ENCODE data around the gene SEMA4B. TPM values are rescaled to one million over a fixed set of nuclear protein-coding genes. Genes with fewer than 3 reads are reported as not detected.

SEMA4B gene
- total and polyA plus RNA-seq, 9 of the 15 experiments (the other 6 are each of a cell fraction or from before 2014, with no cell fraction given): 1.3 to 33.6 (median 11.0) TPM

- no peak for FAIRE-seq
- Histone ChIP-seq H3K27me3 (ENCODE audit: control insufficient read depth in 2 of 2, insufficient read depth in 2 of 2, low read length in 2 of 2) (no peaks in the 10 kb centered on the region), H3K4me3 (no peak overlapping the region), H3K9me1 (ENCODE audit: control insufficient read depth, insufficient read depth, low read length) (no peaks in the 10 kb centered on the region), H2AFZ (ENCODE audit: low read depth, low read length) (peak overlapping the region; percentile 53; the same call in 1 of the 2 replicates), H3K4me2 (ENCODE audit: insufficient read depth, low read length) (no peak overlapping the region), H3K27ac (ENCODE audit: extremely low read depth, low read depth, low read length) (no peak overlapping the region), H4K20me1 (replicated peaks; ENCODE audit: control insufficient read depth, insufficient read depth, low read length) (no peaks in the 10 kb centered on the region), H3K79me2 (ENCODE audit: control insufficient read depth, insufficient read depth, low read length) (no peaks in the 10 kb centered on the region), H3K9ac (ENCODE audit: insufficient read depth in 1 of 2, low read depth in 2 of 2, low read length in 2 of 2) (no peak overlapping the region), H3K36me3 (ENCODE audit: control insufficient read depth, insufficient read depth, low read length) (no peaks in the 10 kb centered on the region), H3K9me3 (replicated peaks; ENCODE audit: control insufficient read depth, insufficient read depth, low read depth, low read length) (no peaks in the 10 kb centered on the region), H3K4me1 (replicated peaks in 1 of 2; ENCODE audit: control insufficient read depth in 2 of 2, insufficient read depth in 2 of 2, low read length in 2 of 2) (peaks cover 19 to 38% of the 10 kb centered on the region in 2 experiments)
- ATAC-seq: no peak
- ChIA-PET POLR2A (interaction anchor here (0.6 kb wide), 2 partner anchors 78 to 458 kb away, joined by 3 read pairs; no protein-coding TSS in a partner anchor), CTCF (ENCODE audit: low intra/inter-chr PET ratio) (no interaction called here)
- WGBS (ENCODE audit: insufficient coverage, low coverage, missing lambda C conversion rate): 77% methylated on average over 2 of the region's 2 CpGs
- BruUV-seq (replicated peaks): no TSS peak
- intact Hi-C loops (cut with micrococcal nuclease): no loop called here
- DNase-seq (ENCODE audit: extremely low read depth in 1 of 4, low spot score in 3 of 4): no peak
- in situ Hi-C loops (cut with MboI): no loop called here
- no peak for TF ChIP-seq BRCA1 (IDR thresholded peaks at IDR 0.05)
- TF ChIP-seq BRCA1 (CRISPR knock-in tag; IDR thresholded peaks at IDR 0.05): no peak
- TF ChIP-seq SMARCA5 (IDR thresholded peaks at IDR 0.05): no peak
- TF ChIP-seq, protein P1, sequence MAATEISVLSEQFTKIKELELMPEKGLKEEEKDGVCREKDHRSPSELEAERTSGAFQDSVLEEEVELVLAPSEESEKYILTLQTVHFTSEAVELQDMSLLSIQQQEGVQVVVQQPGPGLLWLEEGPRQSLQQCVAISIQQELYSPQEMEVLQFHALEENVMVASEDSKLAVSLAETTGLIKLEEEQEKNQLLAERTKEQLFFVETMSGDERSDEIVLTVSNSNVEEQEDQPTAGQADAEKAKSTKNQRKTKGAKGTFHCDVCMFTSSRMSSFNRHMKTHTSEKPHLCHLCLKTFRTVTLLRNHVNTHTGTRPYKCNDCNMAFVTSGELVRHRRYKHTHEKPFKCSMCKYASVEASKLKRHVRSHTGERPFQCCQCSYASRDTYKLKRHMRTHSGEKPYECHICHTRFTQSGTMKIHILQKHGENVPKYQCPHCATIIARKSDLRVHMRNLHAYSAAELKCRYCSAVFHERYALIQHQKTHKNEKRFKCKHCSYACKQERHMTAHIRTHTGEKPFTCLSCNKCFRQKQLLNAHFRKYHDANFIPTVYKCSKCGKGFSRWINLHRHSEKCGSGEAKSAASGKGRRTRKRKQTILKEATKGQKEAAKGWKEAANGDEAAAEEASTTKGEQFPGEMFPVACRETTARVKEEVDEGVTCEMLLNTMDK (IDR thresholded peaks at IDR 0.05; ENCODE audit: borderline replicate concordance, insufficient read depth, low read depth, low read length, poor library complexity, severe bottlenecking): no peak
- TF ChIP-seq ESRRA (IDR thresholded peaks at IDR 0.05; ENCODE audit: borderline replicate concordance, low read depth): no peak
- TF ChIP-seq, protein P2, sequence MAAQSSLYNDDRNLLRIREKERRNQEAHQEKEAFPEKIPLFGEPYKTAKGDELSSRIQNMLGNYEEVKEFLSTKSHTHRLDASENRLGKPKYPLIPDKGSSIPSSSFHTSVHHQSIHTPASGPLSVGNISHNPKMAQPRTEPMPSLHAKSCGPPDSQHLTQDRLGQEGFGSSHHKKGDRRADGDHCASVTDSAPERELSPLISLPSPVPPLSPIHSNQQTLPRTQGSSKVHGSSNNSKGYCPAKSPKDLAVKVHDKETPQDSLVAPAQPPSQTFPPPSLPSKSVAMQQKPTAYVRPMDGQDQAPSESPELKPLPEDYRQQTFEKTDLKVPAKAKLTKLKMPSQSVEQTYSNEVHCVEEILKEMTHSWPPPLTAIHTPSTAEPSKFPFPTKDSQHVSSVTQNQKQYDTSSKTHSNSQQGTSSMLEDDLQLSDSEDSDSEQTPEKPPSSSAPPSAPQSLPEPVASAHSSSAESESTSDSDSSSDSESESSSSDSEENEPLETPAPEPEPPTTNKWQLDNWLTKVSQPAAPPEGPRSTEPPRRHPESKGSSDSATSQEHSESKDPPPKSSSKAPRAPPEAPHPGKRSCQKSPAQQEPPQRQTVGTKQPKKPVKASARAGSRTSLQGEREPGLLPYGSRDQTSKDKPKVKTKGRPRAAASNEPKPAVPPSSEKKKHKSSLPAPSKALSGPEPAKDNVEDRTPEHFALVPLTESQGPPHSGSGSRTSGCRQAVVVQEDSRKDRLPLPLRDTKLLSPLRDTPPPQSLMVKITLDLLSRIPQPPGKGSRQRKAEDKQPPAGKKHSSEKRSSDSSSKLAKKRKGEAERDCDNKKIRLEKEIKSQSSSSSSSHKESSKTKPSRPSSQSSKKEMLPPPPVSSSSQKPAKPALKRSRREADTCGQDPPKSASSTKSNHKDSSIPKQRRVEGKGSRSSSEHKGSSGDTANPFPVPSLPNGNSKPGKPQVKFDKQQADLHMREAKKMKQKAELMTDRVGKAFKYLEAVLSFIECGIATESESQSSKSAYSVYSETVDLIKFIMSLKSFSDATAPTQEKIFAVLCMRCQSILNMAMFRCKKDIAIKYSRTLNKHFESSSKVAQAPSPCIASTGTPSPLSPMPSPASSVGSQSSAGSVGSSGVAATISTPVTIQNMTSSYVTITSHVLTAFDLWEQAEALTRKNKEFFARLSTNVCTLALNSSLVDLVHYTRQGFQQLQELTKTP (IDR thresholded peaks at IDR 0.05; ENCODE audit: low read depth in 1 of 2, partially characterized antibody in 2 of 2): no peak
- no peak for TF ChIP-seq PYGO2 (tag; IDR thresholded peaks at IDR 0.05)
- no peak for TF ChIP-seq ETV5 (CRISPR knock-in tag; IDR thresholded peaks at IDR 0.05; ENCODE audit: low read depth)
- TF ChIP-seq, protein P3, sequence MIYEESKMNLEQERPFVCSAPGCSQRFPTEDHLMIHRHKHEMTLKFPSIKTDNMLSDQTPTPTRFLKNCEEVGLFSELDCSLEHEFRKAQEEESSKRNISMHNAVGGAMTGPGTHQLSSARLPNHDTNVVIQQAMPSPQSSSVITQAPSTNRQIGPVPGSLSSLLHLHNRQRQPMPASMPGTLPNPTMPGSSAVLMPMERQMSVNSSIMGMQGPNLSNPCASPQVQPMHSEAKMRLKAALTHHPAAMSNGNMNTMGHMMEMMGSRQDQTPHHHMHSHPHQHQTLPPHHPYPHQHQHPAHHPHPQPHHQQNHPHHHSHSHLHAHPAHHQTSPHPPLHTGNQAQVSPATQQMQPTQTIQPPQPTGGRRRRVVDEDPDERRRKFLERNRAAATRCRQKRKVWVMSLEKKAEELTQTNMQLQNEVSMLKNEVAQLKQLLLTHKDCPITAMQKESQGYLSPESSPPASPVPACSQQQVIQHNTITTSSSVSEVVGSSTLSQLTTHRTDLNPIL (CRISPR knock-in tag; IDR thresholded peaks at IDR 0.05): no peak
- TF ChIP-seq ZNF140 (CRISPR knock-in tag; IDR thresholded peaks at IDR 0.05): no peak
- no peak for TF ChIP-seq PRMT5 (CRISPR knock-in tag; IDR thresholded peaks at IDR 0.05)
- no peak for TF ChIP-seq IRF2 (CRISPR knock-in tag; IDR thresholded peaks at IDR 0.05)
- TF ChIP-seq NR3C1 (CRISPR knock-in tag; IDR thresholded peaks at IDR 0.05): no peak
- no peak for TF ChIP-seq SRF (CRISPR knock-in tag; IDR thresholded peaks at IDR 0.05)
- no peak for TF ChIP-seq JUND (IDR thresholded peaks at IDR 0.05; ENCODE audit: borderline replicate concordance, low read depth, low read length)
- no peak for TF ChIP-seq JUND (tag; IDR thresholded peaks at IDR 0.05; ENCODE audit: borderline replicate concordance, low read depth, low read length)
These were observed 41.9 kb upstream of the SEMA4B start for GRCh38 chr15:90159213-90159612.
